Measurements from ENCODE around the gene INTS15.

DNA sequence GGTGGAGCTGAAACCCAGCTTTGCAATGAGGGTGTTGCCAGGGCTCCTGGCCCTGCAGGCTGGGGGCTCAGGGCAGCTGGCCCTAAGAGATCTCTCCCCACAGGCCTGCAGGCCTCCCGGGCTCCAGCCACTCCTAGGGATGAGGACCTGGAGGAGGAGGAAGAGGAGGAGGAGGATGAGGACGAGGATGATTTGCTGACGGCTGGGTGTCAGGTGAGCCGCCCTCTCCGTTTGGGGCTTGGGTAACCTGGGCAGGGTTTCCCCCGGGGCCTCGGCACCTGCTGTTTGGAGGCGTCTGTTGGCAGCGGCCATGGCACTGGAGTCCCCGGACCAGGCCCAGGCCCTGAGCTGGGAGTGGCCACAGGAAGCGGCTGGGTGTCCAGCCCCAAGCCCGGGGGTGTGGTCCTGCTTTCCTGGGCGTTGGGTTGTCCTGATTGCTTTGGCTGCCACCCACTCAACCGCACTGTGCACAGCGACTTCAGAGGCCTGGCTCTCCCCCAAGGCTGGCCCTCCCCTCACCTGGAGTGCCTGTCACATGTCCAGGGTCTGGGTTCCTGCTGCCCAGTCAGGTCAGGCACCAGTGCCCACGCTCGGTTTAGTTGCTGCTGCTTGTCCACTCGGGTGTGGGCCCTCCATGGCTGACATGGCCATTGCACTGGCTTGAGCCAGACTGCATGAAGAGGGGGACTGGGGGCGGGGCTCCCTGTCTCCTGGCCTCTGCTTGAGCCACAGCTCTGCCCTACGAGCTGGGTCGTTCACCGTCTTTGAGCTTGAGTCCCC lies 53.2 kb downstream of the INTS15 start:
- TF ChIP-seq, protein P1, sequence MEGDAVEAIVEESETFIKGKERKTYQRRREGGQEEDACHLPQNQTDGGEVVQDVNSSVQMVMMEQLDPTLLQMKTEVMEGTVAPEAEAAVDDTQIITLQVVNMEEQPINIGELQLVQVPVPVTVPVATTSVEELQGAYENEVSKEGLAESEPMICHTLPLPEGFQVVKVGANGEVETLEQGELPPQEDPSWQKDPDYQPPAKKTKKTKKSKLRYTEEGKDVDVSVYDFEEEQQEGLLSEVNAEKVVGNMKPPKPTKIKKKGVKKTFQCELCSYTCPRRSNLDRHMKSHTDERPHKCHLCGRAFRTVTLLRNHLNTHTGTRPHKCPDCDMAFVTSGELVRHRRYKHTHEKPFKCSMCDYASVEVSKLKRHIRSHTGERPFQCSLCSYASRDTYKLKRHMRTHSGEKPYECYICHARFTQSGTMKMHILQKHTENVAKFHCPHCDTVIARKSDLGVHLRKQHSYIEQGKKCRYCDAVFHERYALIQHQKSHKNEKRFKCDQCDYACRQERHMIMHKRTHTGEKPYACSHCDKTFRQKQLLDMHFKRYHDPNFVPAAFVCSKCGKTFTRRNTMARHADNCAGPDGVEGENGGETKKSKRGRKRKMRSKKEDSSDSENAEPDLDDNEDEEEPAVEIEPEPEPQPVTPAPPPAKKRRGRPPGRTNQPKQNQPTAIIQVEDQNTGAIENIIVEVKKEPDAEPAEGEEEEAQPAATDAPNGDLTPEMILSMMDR (IDR thresholded peaks at IDR 0.05; ENCODE audit: insufficient read depth, low read length) = no peak
- TF ChIP-seq GABPA (IDR thresholded peaks at IDR 0.05; ENCODE audit: low read depth) (no peak), SPI1 (IDR thresholded peaks at IDR 0.05; ENCODE audit: borderline replicate concordance, low read depth) (no peak)

All from HL-60 (cell line).